ENCODE data around the gene CCDC90B. TPM values are rescaled to one million over a fixed set of nuclear protein-coding genes. Genes with fewer than 3 reads are reported as not detected.

Gene CCDC90B
- total and polyA plus RNA-seq, 2 of the 13 experiments (the other 11 are each of a cell fraction or from before 2014, with no cell fraction given), result 17.1 to 46.1 TPM

- TF ChIP-seq FLYWCH1 (CRISPR knock-in tag; IDR thresholded peaks at IDR 0.05), result no peak
- no peak for TF ChIP-seq CBX1 (IDR thresholded peaks at IDR 0.05; ENCODE audit: low read depth)
- TF ChIP-seq, protein P1, sequence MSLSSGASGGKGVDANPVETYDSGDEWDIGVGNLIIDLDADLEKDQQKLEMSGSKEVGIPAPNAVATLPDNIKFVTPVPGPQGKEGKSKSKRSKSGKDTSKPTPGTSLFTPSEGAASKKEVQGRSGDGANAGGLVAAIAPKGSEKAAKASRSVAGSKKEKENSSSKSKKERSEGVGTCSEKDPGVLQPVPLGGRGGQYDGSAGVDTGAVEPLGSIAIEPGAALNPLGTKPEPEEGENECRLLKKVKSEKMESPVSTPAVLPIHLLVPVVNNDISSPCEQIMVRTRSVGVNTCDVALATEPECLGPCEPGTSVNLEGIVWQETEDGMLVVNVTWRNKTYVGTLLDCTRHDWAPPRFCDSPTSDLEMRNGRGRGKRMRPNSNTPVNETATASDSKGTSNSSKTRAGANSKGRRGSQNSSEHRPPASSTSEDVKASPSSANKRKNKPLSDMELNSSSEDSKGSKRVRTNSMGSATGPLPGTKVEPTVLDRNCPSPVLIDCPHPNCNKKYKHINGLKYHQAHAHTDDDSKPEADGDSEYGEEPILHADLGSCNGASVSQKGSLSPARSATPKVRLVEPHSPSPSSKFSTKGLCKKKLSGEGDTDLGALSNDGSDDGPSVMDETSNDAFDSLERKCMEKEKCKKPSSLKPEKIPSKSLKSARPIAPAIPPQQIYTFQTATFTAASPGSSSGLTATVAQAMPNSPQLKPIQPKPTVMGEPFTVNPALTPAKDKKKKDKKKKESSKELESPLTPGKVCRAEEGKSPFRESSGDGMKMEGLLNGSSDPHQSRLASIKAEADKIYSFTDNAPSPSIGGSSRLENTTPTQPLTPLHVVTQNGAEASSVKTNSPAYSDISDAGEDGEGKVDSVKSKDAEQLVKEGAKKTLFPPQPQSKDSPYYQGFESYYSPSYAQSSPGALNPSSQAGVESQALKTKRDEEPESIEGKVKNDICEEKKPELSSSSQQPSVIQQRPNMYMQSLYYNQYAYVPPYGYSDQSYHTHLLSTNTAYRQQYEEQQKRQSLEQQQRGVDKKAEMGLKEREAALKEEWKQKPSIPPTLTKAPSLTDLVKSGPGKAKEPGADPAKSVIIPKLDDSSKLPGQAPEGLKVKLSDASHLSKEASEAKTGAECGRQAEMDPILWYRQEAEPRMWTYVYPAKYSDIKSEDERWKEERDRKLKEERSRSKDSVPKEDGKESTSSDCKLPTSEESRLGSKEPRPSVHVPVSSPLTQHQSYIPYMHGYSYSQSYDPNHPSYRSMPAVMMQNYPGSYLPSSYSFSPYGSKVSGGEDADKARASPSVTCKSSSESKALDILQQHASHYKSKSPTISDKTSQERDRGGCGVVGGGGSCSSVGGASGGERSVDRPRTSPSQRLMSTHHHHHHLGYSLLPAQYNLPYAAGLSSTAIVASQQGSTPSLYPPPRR (CRISPR knock-in tag; IDR thresholded peaks at IDR 0.05; ENCODE audit: borderline replicate concordance), result no peak; the same call in 1 of the 2 replicates
- no peak for TF ChIP-seq RORA (CRISPR knock-in tag; IDR thresholded peaks at IDR 0.05)
- peak; percentile 81 for TF ChIP-seq CTCF (CRISPR knock-in tag; IDR thresholded peaks at IDR 0.05)
- no peak for TF ChIP-seq SCMH1 (CRISPR knock-in tag; IDR thresholded peaks at IDR 0.05; ENCODE audit: borderline replicate concordance)
- 0 out of 2 replicates have a peak, but pooled peaks have one; percentile 28 for TF ChIP-seq STAT5B (CRISPR knock-in tag; IDR thresholded peaks at IDR 0.05)
- TF ChIP-seq KLF15 (CRISPR knock-in tag; IDR thresholded peaks at IDR 0.05; ENCODE audit: borderline replicate concordance), result no peak
- peak; percentile 98 for TF ChIP-seq ZNF598 (CRISPR knock-in tag; IDR thresholded peaks at IDR 0.05; ENCODE audit: borderline replicate concordance)
- no peak for TF ChIP-seq ZNF33A (CRISPR knock-in tag; IDR thresholded peaks at IDR 0.05; ENCODE audit: borderline replicate concordance)
- TF ChIP-seq MAFF (IDR thresholded peaks at IDR 0.05; ENCODE audit: low read depth, low read length), result no peak
- peak; percentile 38 for TF ChIP-seq RBM39 (IDR thresholded peaks at IDR 0.05; ENCODE audit: low read depth, low read length, poor library complexity, severe bottlenecking)
- TF ChIP-seq, protein P2, sequence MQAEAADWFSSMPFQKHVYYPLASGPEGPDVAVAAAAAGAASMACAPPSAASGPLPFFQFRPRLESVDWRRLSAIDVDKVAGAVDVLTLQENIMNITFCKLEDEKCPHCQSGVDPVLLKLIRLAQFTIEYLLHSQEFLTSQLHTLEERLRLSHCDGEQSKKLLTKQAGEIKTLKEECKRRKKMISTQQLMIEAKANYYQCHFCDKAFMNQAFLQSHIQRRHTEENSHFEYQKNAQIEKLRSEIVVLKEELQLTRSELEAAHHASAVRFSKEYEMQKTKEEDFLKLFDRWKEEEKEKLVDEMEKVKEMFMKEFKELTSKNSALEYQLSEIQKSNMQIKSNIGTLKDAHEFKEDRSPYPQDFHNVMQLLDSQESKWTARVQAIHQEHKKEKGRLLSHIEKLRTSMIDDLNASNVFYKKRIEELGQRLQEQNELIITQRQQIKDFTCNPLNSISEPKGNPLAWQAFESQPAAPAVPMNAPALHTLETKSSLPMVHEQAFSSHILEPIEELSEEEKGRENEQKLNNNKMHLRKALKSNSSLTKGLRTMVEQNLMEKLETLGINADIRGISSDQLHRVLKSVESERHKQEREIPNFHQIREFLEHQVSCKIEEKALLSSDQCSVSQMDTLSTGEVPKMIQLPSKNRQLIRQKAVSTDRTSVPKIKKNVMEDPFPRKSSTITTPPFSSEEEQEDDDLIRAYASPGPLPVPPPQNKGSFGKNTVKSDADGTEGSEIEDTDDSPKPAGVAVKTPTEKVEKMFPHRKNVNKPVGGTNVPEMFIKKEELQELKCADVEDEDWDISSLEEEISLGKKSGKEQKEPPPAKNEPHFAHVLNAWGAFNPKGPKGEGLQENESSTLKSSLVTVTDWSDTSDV (CRISPR knock-in tag; IDR thresholded peaks at IDR 0.05), result no peak
- no peak for TF ChIP-seq DDIT3 (CRISPR knock-in tag; IDR thresholded peaks at IDR 0.05)
- no peak for TF ChIP-seq THYN1 (CRISPR knock-in tag; IDR thresholded peaks at IDR 0.05; ENCODE audit: borderline replicate concordance, low read depth)
- no peak for TF ChIP-seq NR1H2 (CRISPR knock-in tag; IDR thresholded peaks at IDR 0.05; ENCODE audit: borderline replicate concordance, low read depth)
- peak; percentile 47; the same call in 1 of the 2 replicates for TF ChIP-seq KLF9 (CRISPR knock-in tag; IDR thresholded peaks at IDR 0.05; ENCODE audit: low read depth)
- TF ChIP-seq NONO (IDR thresholded peaks at IDR 0.05), result no peak
- peak; percentile 84 for TF ChIP-seq NONO (CRISPR knock-in tag; conservative IDR thresholded peaks at IDR 0.05)
These were observed at the start of gene CCDC90B (continued) for GRCh38 chr11:83285771-83286528.

Data from HepG2 (cell line).